Measurements from ENCODE around the gene GNAQ. TPM values are rescaled to one million over a fixed set of nuclear protein-coding genes. Genes with fewer than 3 reads are reported as not detected.

Gene GNAQ
- polyA plus RNA-seq, 3 donors, result 8.3 to 51.0 (median 9.6) TPM

DNA sequence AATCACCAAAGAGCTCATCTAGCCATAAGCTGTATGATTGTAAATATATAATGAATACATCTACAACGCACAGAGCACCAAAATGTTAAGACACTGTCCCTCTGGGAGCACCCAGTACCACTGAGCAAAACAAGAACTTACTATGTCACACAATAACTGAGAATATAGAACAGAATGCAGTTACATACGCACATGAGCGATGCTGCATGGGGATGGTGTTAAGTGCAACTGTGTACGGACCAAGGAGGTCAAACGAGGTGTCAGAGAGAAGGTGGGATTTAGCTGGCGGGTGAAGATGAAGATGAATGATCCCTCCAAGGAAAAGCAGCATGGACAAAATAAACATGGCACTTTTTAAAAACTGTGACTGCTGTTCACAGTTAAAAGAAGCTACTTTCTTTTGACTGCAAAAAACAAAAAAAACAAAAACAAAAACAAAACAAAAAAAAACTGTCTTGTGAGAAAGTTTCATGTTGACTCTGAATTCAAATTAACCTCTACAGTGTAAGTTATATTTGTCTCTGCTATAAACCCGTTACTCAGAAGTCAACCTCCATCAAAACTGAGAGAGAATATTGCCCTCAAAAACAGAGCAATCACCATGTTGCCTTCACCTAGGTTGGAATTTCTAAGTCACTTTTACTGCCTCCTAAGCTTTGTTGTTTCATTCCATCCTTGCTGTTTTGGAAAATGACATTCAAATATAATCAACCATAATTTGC, 213.9 kb downstream of the GNAQ start:
- WGBS (ENCODE audit: insufficient coverage), result no CpG with 5 or more reads among the region's 7 CpGs
- H3K9me3 Mint-ChIP-seq, result no peaks in the 10 kb centered on the region
- TF ChIP-seq, protein P1, sequence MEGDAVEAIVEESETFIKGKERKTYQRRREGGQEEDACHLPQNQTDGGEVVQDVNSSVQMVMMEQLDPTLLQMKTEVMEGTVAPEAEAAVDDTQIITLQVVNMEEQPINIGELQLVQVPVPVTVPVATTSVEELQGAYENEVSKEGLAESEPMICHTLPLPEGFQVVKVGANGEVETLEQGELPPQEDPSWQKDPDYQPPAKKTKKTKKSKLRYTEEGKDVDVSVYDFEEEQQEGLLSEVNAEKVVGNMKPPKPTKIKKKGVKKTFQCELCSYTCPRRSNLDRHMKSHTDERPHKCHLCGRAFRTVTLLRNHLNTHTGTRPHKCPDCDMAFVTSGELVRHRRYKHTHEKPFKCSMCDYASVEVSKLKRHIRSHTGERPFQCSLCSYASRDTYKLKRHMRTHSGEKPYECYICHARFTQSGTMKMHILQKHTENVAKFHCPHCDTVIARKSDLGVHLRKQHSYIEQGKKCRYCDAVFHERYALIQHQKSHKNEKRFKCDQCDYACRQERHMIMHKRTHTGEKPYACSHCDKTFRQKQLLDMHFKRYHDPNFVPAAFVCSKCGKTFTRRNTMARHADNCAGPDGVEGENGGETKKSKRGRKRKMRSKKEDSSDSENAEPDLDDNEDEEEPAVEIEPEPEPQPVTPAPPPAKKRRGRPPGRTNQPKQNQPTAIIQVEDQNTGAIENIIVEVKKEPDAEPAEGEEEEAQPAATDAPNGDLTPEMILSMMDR (IDR thresholded peaks at IDR 0.05), result no peak

DNA sequence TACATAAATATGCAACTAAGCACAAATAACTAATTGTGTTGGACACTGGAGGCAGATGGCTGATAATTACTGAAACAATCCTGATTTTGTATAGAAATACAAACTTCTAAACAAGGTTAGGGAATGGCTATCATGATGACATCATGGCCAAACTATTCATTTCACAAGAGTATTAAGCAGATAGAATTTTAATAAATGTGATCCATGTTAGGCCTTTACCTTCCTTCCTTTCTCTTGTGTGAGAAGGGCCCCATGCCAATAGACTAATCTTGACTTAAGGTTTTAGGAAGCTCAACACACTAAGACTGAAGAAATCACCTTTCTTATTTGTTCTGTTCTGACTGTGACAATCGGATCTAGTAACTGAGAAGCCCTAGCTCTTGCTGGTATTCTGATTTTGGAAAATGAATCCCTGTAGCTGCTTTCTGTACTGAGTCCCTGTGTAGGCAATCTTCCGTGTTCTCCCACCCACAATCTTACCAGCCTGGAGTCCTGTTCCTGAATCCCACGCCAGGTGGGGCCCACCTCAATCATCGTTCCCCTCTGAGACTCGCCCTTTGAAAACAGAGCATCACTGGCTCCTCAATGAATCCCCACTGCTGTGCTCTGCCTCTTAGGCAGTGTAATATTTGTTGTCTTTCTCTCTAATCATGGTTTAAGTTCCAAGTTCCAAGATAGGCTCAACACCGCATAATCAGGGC, 214.8 kb downstream of the GNAQ start:
- H3K27me3 Mint-ChIP-seq (ENCODE audit: low read depth in 3 of 3), result no peaks in the 10 kb centered on the region
- intact Hi-C loops (cut with micrococcal nuclease), result no loop called here
- WGBS (ENCODE audit: insufficient coverage), result no CpG with 5 or more reads among the region's 6 CpGs

More for the DNA sequence above, 213.9 kb downstream of the GNAQ start:
- Histone ChIP-seq H3K4me2 (replicated peaks; ENCODE audit: extremely low read depth, low read length, poor library complexity, severe bottlenecking) (no peak overlapping the region), H3K27me3 (ENCODE audit: control insufficient read depth in 2 of 2, insufficient read depth in 2 of 2, low read length in 2 of 2) (no peaks in the 10 kb centered on the region), H3K36me3 (replicated peaks in 1 of 2; ENCODE audit: control insufficient read depth in 1 of 2, insufficient read depth in 2 of 2, low read length in 2 of 2) (peaks cover 25 to 42% of the 10 kb centered on the region in 2 donors), H4K20me1 (ENCODE audit: insufficient read depth, low read length) (peaks cover 95% of the 10 kb centered on the region), H3K4me3 (replicated peaks in 1 of 3; ENCODE audit: low read depth in 2 of 3, low read length in 3 of 3) (no peak overlapping the region), H3K9me3 (replicated peaks in 1 of 2; ENCODE audit: control insufficient read depth in 1 of 2, insufficient read depth in 1 of 2, low read length in 2 of 2) (no peaks in the 10 kb centered on the region), H2AFZ (ENCODE audit: insufficient read depth, low read depth, low read length, poor library complexity, severe bottlenecking) (no peak overlapping the region), H3K4me1 (ENCODE audit: control insufficient read depth in 1 of 2, insufficient read depth in 2 of 2, low read length in 2 of 2) (peaks cover 10 to 16% of the 10 kb centered on the region in 2 donors), H3K27ac (ENCODE audit: low read depth in 1 of 2, low read length in 2 of 2) (no peak overlapping the region), H3K9ac (ENCODE audit: insufficient read depth, low read length, poor library complexity, severe bottlenecking) (no peak overlapping the region), H3K79me2 (ENCODE audit: insufficient read depth, low read length) (peaks cover 73% of the 10 kb centered on the region)
- no peak for DNase-seq
- H3K27me3 Mint-ChIP-seq (ENCODE audit: low read depth in 3 of 3), result no peaks in the 10 kb centered on the region
- intact Hi-C loops (cut with micrococcal nuclease), result no loop called here
- H3K36me3 Mint-ChIP-seq, result peaks cover 32 to 44% of the 10 kb centered on the region in 2 donors
- H3K4me1 Mint-ChIP-seq, result peaks cover 15% of the 10 kb centered on the region
- no peak overlapping the region for H3K27ac Mint-ChIP-seq
- no peak overlapping the region for H3K4me3 Mint-ChIP-seq

More for the DNA sequence above, 214.8 kb downstream of the GNAQ start:
- H3K79me2 ChIP-seq (ENCODE audit: insufficient read depth, low read length), result peaks cover 71% of the 10 kb centered on the region
- no peak overlapping the region for H3K4me3 ChIP-seq (replicated peaks in 1 of 3; ENCODE audit: low read depth in 2 of 3, low read length in 3 of 3)
- DNase-seq, result no peak
- TF ChIP-seq, protein P1 (IDR thresholded peaks at IDR 0.05), result no peak
- Mint-ChIP-seq H3K4me1 (peaks cover 15% of the 10 kb centered on the region), H3K27ac (peak overlapping the region in 2 of 7 donors; percentile 14 to 57), H3K4me3 (no peak overlapping the region), H3K36me3 (peaks cover 39 to 50% of the 10 kb centered on the region in 2 donors), H3K9me3 (no peaks in the 10 kb centered on the region)
- no peak overlapping the region for H3K4me2 ChIP-seq (replicated peaks; ENCODE audit: extremely low read depth, low read length, poor library complexity, severe bottlenecking)
- no peaks in the 10 kb centered on the region for H3K27me3 ChIP-seq (ENCODE audit: control insufficient read depth in 2 of 2, insufficient read depth in 2 of 2, low read length in 2 of 2)
- no peaks in the 10 kb centered on the region for H3K9me3 ChIP-seq (replicated peaks in 1 of 2; ENCODE audit: control insufficient read depth in 1 of 2, insufficient read depth in 1 of 2, low read length in 2 of 2)
- no peak overlapping the region for H3K27ac ChIP-seq (ENCODE audit: low read depth in 1 of 2, low read length in 2 of 2)
- H3K4me1 ChIP-seq (ENCODE audit: control insufficient read depth in 1 of 2, insufficient read depth in 2 of 2, low read length in 2 of 2), result peaks cover 10 to 16% of the 10 kb centered on the region in 2 donors
- no peak overlapping the region for H2AFZ ChIP-seq (ENCODE audit: insufficient read depth, low read depth, low read length, poor library complexity, severe bottlenecking)
- peaks cover 31 to 49% of the 10 kb centered on the region in 2 donors for H3K36me3 ChIP-seq (replicated peaks in 1 of 2; ENCODE audit: control insufficient read depth in 1 of 2, insufficient read depth in 2 of 2, low read length in 2 of 2)
- H4K20me1 ChIP-seq (ENCODE audit: insufficient read depth, low read length), result peaks cover 95% of the 10 kb centered on the region
- no peak overlapping the region for H3K9ac ChIP-seq (ENCODE audit: insufficient read depth, low read length, poor library complexity, severe bottlenecking)

All from CD14-positive monocyte (primary cell).